Panc1 (cell line): ENCODE data around the gene PLEKHF1. TPM values are rescaled to one million over a fixed set of nuclear protein-coding genes. Genes with fewer than 3 reads are reported as not detected.

ENCODE experiments used
- ATAC-seq: fragments of 200-7000 bp; cut with Tn5 transposase; 2 replicates; pipeline ENCODE4 v1.9.1; 2020; ENCODE audit warnings: mild to moderate bottlenecking, moderate library complexity
- BruUV-seq: library from RNA; stranded (reverse); fragments of 400-500 nt; replicated peaks from 2 replicates; lab custom pipeline; 2021; lab: Mats Ljungman, UMichigan
- CTCF ChIA-PET: fragments of 300-600 bp; sonication (Branson Sonifier 250); formaldehyde crosslinking; loops from one replicate; lab custom pipeline; 2022; ENCODE audit warnings: antibody characterized with exemption; lab: Charles Lee
- POLR2A ChIA-PET: fragments of 300-600 bp; sonication (Branson Sonifier 250); formaldehyde crosslinking; loops from one replicate; lab custom pipeline; 2022; ENCODE audit warnings: antibody characterized with exemption; lab: Charles Lee
- DNase-seq: peaks from one replicate; pipeline ENCODE4 v3.0.0-alpha.2; 2010; ENCODE audit warnings: low read depth, low spot score
- H3K27ac ChIP-seq: 2 replicates; pipeline ENCODE4 v1.5.1; 2011; ENCODE audit warnings: mild to moderate bottlenecking, low read length, inconsistent platforms
- H3K27me3 ChIP-seq: fragments of 200-500 bp; sonication (Bioruptor generic); 2 replicates; pipeline ENCODE4 v1.6.0; 2014; ENCODE audit warnings: low read length, inconsistent platforms; ENCODE audit not compliant: control insufficient read depth, insufficient read depth
- H3K36me3 ChIP-seq: fragments of 200-500 bp; sonication (Bioruptor generic); 2 replicates; pipeline ENCODE4 v1.5.1; 2014; ENCODE audit warnings: inconsistent platforms, mild to moderate bottlenecking, low read length, moderate library complexity; ENCODE audit not compliant: control insufficient read depth, insufficient read depth
- H3K4me1 ChIP-seq: 2 replicates; pipeline ENCODE4 v1.5.1; 2011; ENCODE audit warnings: inconsistent platforms, mild to moderate bottlenecking, low read length, moderate library complexity; ENCODE audit not compliant: control insufficient read depth, insufficient read depth
- H3K4me3 ChIP-seq, 2 experiments: 2 replicates each; pipeline ENCODE4 v1.5.1; 2011 to 2012; ENCODE audit warnings: low read depth in 2 of 2, low read length in 2 of 2, mild to moderate bottlenecking in 2 of 2, inconsistent platforms in 1 of 2, moderate library complexity in 1 of 2
- H3K9me3 ChIP-seq: fragments of 200-500 bp; sonication (Bioruptor generic); 2 replicates; pipeline ENCODE4 v1.5.1; 2014; ENCODE audit warnings: low read depth, mild to moderate bottlenecking, inconsistent platforms, low read length, moderate library complexity; ENCODE audit not compliant: control insufficient read depth, insufficient read depth
- POLR2AphosphoS5 ChIP-seq: IDR thresholded peaks from 2 replicates; pipeline ENCODE4 v1.6.1; 2012; ENCODE audit warnings: mild to moderate bottlenecking, low read depth, low read length, moderate library complexity
- SIN3A ChIP-seq: IDR thresholded peaks from 2 replicates; pipeline ENCODE4 v1.6.1; 2012; ENCODE audit warnings: low read depth, mild to moderate bottlenecking, low read length, moderate library complexity, borderline replicate concordance; ENCODE audit not compliant: insufficient read depth
- TCF7L2 ChIP-seq: IDR thresholded peaks from 2 replicates; pipeline ENCODE4 v1.6.1; 2011; ENCODE audit warnings: mild to moderate bottlenecking, low read depth, low read length, inconsistent platforms
- in situ Hi-C: cut with HindIII; loops from 2 replicates; pipeline ENCODE4 v1.10.0; 2016; ENCODE audit warnings: low sequenced_read_pairs, low pct_unique_long_range_greater_than_20kb
- intact Hi-C: fragments of 100-400 bp; cut with micrococcal nuclease; formaldehyde crosslinking; loops from one replicate; pipeline ENCODE4 v1.10.0; 2022; ENCODE audit not compliant: unreplicated experiment
- total RNA-seq: library from RNA; stranded (reverse); gene quantifications from one replicate; pipeline ENCODE4 v1.2.1, GENCODE V29; 2021; ENCODE audit not compliant: unreplicated experiment
- TF ChIP-seq, protein P1 (sequence below): fragments of 450-650 bp; IDR thresholded peaks from 2 replicates; pipeline ENCODE4 v1.5.1; 2017; ENCODE audit warnings: mild to moderate bottlenecking
- TF ChIP-seq, protein P2 (sequence below), 2 experiments: IDR thresholded peaks; 2 replicates each; pipeline ENCODE4 v1.6.1; 2011 to 2012; ENCODE audit warnings: low read depth in 2 of 2, control low read depth in 1 of 2, low read length in 1 of 2, mild to moderate bottlenecking in 1 of 2, moderate library complexity in 1 of 2; ENCODE audit not compliant: insufficient read depth in 1 of 2

PLEKHF1 gene
- total RNA-seq, 1 experiment from 2014 or later, result 22.4 TPM

DNA sequence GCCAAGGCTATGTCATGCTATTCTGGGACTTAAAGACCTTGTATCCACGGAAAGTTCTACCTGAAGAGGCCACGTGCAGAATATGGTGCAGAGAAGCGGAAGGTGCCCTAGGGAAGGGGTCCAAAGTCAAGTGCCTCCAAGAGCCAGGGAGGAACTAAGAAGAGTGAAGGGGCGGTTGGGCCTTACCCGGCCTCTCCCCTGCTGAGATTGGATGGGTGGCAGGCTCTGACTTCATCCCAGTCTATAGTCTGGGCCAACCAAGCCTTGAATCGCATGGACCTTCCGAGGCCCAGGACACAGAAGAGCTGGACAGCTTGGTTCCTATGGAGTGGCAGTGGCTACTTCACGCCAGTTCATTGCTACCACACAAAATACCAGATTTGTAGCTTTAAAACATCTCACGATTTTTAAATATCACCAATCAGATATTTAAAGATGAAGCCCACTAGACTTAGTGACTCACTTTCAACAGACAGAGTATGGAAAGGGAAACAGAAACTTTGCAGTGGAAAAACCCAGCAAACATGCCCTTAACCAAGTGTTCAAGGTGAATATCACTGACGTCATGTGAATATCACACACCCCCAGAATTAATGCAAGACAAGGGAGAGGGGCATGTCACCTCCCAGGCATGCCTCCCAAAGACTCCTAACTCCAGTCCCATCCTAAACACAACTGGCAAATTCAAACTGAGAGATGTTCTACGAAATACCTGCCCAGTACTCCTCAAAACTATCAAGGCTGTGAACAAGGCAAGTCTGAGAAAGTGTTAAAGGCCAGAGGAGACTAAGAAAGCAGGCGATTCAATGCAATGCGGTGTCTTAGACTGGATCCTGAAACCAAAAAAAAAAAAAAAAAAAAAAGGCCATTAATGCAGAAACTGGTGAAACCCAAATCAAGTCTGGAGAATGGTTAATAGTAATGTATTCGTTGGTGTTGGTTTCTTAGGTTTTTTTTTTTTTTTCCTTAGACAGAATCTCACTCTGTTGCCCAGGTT, 39.6 kb downstream of the PLEKHF1 start:
- Histone ChIP-seq H3K36me3 (no peaks in the 10 kb centered on the region), H3K4me1 (no peaks in the 10 kb centered on the region), H3K4me3 (no peak overlapping the region), H3K9me3 (no peaks in the 10 kb centered on the region), H3K27me3 (no peaks in the 10 kb centered on the region), H3K27ac (no peak overlapping the region)
- no TSS peak for BruUV-seq
- ChIA-PET POLR2A (no interaction called here), CTCF (no interaction called here)
- in situ Hi-C loops (no loop called here), intact Hi-C loops (no loop called here)
- no peak for DNase-seq
- TF ChIP-seq, protein P1, sequence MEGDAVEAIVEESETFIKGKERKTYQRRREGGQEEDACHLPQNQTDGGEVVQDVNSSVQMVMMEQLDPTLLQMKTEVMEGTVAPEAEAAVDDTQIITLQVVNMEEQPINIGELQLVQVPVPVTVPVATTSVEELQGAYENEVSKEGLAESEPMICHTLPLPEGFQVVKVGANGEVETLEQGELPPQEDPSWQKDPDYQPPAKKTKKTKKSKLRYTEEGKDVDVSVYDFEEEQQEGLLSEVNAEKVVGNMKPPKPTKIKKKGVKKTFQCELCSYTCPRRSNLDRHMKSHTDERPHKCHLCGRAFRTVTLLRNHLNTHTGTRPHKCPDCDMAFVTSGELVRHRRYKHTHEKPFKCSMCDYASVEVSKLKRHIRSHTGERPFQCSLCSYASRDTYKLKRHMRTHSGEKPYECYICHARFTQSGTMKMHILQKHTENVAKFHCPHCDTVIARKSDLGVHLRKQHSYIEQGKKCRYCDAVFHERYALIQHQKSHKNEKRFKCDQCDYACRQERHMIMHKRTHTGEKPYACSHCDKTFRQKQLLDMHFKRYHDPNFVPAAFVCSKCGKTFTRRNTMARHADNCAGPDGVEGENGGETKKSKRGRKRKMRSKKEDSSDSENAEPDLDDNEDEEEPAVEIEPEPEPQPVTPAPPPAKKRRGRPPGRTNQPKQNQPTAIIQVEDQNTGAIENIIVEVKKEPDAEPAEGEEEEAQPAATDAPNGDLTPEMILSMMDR, result no peak
- TF ChIP-seq POLR2AphosphoS5, result no peak
- TF ChIP-seq, protein P2, sequence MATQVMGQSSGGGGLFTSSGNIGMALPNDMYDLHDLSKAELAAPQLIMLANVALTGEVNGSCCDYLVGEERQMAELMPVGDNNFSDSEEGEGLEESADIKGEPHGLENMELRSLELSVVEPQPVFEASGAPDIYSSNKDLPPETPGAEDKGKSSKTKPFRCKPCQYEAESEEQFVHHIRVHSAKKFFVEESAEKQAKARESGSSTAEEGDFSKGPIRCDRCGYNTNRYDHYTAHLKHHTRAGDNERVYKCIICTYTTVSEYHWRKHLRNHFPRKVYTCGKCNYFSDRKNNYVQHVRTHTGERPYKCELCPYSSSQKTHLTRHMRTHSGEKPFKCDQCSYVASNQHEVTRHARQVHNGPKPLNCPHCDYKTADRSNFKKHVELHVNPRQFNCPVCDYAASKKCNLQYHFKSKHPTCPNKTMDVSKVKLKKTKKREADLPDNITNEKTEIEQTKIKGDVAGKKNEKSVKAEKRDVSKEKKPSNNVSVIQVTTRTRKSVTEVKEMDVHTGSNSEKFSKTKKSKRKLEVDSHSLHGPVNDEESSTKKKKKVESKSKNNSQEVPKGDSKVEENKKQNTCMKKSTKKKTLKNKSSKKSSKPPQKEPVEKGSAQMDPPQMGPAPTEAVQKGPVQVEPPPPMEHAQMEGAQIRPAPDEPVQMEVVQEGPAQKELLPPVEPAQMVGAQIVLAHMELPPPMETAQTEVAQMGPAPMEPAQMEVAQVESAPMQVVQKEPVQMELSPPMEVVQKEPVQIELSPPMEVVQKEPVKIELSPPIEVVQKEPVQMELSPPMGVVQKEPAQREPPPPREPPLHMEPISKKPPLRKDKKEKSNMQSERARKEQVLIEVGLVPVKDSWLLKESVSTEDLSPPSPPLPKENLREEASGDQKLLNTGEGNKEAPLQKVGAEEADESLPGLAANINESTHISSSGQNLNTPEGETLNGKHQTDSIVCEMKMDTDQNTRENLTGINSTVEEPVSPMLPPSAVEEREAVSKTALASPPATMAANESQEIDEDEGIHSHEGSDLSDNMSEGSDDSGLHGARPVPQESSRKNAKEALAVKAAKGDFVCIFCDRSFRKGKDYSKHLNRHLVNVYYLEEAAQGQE (IDR thresholded peaks at IDR 0.05; ENCODE audit: insufficient read depth in 1 of 2, low read depth in 2 of 2, low read length in 1 of 2), result no peak
- ATAC-seq, result no peak

DNA sequence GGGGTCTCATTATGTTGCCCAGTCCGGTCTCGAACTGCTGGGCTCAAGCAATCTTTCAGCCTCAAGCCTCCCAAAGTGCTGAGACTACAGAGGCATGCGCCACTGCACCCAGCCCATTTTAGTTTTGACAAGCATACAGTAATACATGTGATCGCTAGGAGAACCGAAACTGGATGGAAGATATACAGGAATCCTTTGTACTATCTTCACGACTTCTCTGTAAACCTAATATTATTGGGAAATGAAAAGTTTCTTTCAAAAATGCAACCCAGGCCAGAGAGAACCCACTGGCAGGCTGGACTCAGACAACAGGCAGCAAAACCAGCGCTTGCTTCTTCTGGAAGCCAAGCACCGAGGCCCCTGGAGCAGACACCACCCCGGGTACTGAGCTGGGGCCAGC, 40.4 kb downstream of the PLEKHF1 start:
- no TSS peak for BruUV-seq
- CTCF ChIA-PET, result no interaction called here
- no peak for DNase-seq

More for the DNA sequence above, 40.4 kb downstream of the PLEKHF1 start:
- Histone ChIP-seq H3K4me3 (no peak overlapping the region), H3K4me1 (no peaks in the 10 kb centered on the region), H3K27me3 (no peaks in the 10 kb centered on the region), H3K9me3 (no peaks in the 10 kb centered on the region), H3K36me3 (no peaks in the 10 kb centered on the region), H3K27ac (no peak overlapping the region)
- POLR2A ChIA-PET, result no interaction called here
- in situ Hi-C loops, result no loop called here
- intact Hi-C loops, result no loop called here
- no peak for ATAC-seq
- TF ChIP-seq, protein P2 (IDR thresholded peaks at IDR 0.05; ENCODE audit: insufficient read depth in 1 of 2, low read depth in 2 of 2, low read length in 1 of 2), result no peak
- TF ChIP-seq TCF7L2 (no peak), POLR2AphosphoS5 (no peak), SIN3A (no peak)
- TF ChIP-seq, protein P1, result no peak
